Measurements from ENCODE around the gene TGFBI.

- TF ChIP-seq CTCF (IDR thresholded peaks at IDR 0.05) (no peak), POLR2A (IDR thresholded peaks at IDR 0.05) (no peak)
These were observed 24.0 kb downstream of the TGFBI start for GRCh38 chr5:136052692-136053335.
